Stimulated activated naive CD8-positive, alpha-beta T cell treated with anti-CD3 and anti-CD28 coated beads, Interleukin-15, amount 100 ng/mL, for 72 hours (primary cell): ENCODE results near the gene CLN3.
"Not testable (repeated sequence)": the region's sequence is repeated elsewhere in the genome, so short reads cannot be mapped to it uniquely, and the experiment has no call there.

Experiments
- ATAC-seq: fragments of 150-1000 bp; cut with Tn5 transposase; 2 replicates; pipeline ENCODE4 v1.10.0; 2021; ENCODE audit warnings: mild to moderate bottlenecking, moderate library complexity
- DNase-seq, 2 donors: peaks; one replicate each; pipeline ENCODE4 v3.0.0; 2021 to 2022
- H3K27ac Mint-ChIP-seq, 2 donors: one replicate each; pipeline ENCODE4 v1.8.0; 2022; ENCODE audit warnings: mild to moderate bottlenecking in 2 of 2, mixed read lengths in 2 of 2, moderate library complexity in 2 of 2
- H3K27me3 Mint-ChIP-seq: one replicate; pipeline ENCODE4 v1.8.0; 2022; ENCODE audit warnings: mixed read lengths
- H3K4me1 Mint-ChIP-seq: one replicate; pipeline ENCODE4 v1.8.0; 2022; ENCODE audit warnings: mild to moderate bottlenecking, mixed read lengths
- H3K4me3 Mint-ChIP-seq, 2 donors: one replicate each; pipeline ENCODE4 v1.8.0; 2022; ENCODE audit warnings: mild to moderate bottlenecking in 2 of 2, mixed read lengths in 2 of 2, moderate library complexity in 1 of 2
- H3K9me3 Mint-ChIP-seq, 2 donors: one replicate each; pipeline ENCODE4 v1.8.0; 2022; ENCODE audit warnings: mixed read lengths in 2 of 2

Gene CLN3

GRCh38 chr16:28501258-28502232, 9.7 kb upstream of the CLN3 start:
- Mint-ChIP-seq H3K4me1 (peaks cover 16% of the 10 kb centered on the region), H3K27ac (no peak overlapping the region), H3K27me3 (no peaks in the 10 kb centered on the region), H3K4me3 (no peak overlapping the region), H3K9me3 (no peaks in the 10 kb centered on the region)
- ATAC-seq (no peak), DNase-seq (no peak)

- H3K27me3 Mint-ChIP-seq, H3K4me3 Mint-ChIP-seq, H3K9me3 Mint-ChIP-seq, ATAC-seq, DNase-seq: not testable (repeated sequence)
- H3K27ac Mint-ChIP-seq = peak overlapping the region in 1 of 2 donors; percentile 38
- H3K4me1 Mint-ChIP-seq = peaks cover 20% of the 10 kb centered on the region
These were observed 8.8 kb upstream of the CLN3 start for GRCh38 chr16:28500476-28501180.

- ATAC-seq (no peak), DNase-seq (no peak)
- no peaks in the 10 kb centered on the region for H3K27me3 Mint-ChIP-seq
- peak overlapping the region in 1 of 2 donors; percentile 63 for H3K27ac Mint-ChIP-seq
- no peaks in the 10 kb centered on the region for H3K9me3 Mint-ChIP-seq
- peaks cover 28% of the 10 kb centered on the region for H3K4me1 Mint-ChIP-seq
- H3K4me3 Mint-ChIP-seq = no peak overlapping the region
These were observed 8.0 kb upstream of the CLN3 start for GRCh38 chr16:28499854-28500253.

- no peak overlapping the region for H3K4me3 Mint-ChIP-seq
- ATAC-seq (no peak), DNase-seq (no peak)
- H3K27me3 Mint-ChIP-seq = no peaks in the 10 kb centered on the region
- no peaks in the 10 kb centered on the region for H3K9me3 Mint-ChIP-seq
- no peak overlapping the region for H3K27ac Mint-ChIP-seq
- peaks cover 38% of the 10 kb centered on the region for H3K4me1 Mint-ChIP-seq
These were observed 7.0 kb upstream of the CLN3 start for GRCh38 chr16:28498666-28499381.

GRCh38 chr16:28497861-28498599, 6.2 kb upstream of the CLN3 start:
- DNase-seq (no peak), ATAC-seq (no peak)
- Mint-ChIP-seq H3K27me3 (no peaks in the 10 kb centered on the region), H3K9me3 (no peaks in the 10 kb centered on the region), H3K27ac (peak overlapping the region in 1 of 2 donors; percentile 61), H3K4me3 (no peak overlapping the region), H3K4me1 (peaks cover 46% of the 10 kb centered on the region)

GRCh38 chr16:28497386-28497785, 5.5 kb upstream of the CLN3 start:
- DNase-seq (no peak), ATAC-seq (no peak)
- no peak overlapping the region for H3K4me3 Mint-ChIP-seq
- H3K27me3 Mint-ChIP-seq = no peaks in the 10 kb centered on the region
- peaks cover 49% of the 10 kb centered on the region for H3K4me1 Mint-ChIP-seq
- H3K9me3 Mint-ChIP-seq = no peaks in the 10 kb centered on the region
- H3K27ac Mint-ChIP-seq = peak overlapping the region in 1 of 2 donors; percentile 64

- Mint-ChIP-seq H3K4me1 (peaks cover 49% of the 10 kb centered on the region), H3K4me3 (no peak overlapping the region)
- no peak for ATAC-seq
These were observed 5.0 kb upstream of the CLN3 start for GRCh38 chr16:28496844-28497243.

GRCh38 chr16:28495795-28496749, 4.2 kb upstream of the CLN3 start:
- ATAC-seq = no peak
- no peak for DNase-seq
- H3K4me3 Mint-ChIP-seq = peak overlapping the region; percentile 91 to 98
- H3K9me3 Mint-ChIP-seq = no peaks in the 10 kb centered on the region
- peak overlapping the region; percentile 94 to 97 for H3K27ac Mint-ChIP-seq
- peaks cover 49% of the 10 kb centered on the region for H3K4me1 Mint-ChIP-seq
- H3K27me3 Mint-ChIP-seq = no peaks in the 10 kb centered on the region

More at GRCh38 chr16:28496844-28497243, 5.0 kb upstream of the CLN3 start:
- no peak for DNase-seq
- Mint-ChIP-seq H3K27me3 (no peaks in the 10 kb centered on the region), H3K9me3 (no peaks in the 10 kb centered on the region), H3K27ac (no peak overlapping the region)

GRCh38 chr16:28495098-28495793, 3.4 kb upstream of the CLN3 start:
- DNase-seq (no peak), ATAC-seq (no peak)
- peak overlapping the region; percentile 91 to 98 for H3K4me3 Mint-ChIP-seq
- H3K9me3 Mint-ChIP-seq = no peaks in the 10 kb centered on the region
- H3K4me1 Mint-ChIP-seq = peaks cover 49% of the 10 kb centered on the region
- no peaks in the 10 kb centered on the region for H3K27me3 Mint-ChIP-seq
- H3K27ac Mint-ChIP-seq = peak overlapping the region; percentile 94 to 97

- peak; percentile 84 to 94 for DNase-seq
These were observed 2.4 kb upstream of the CLN3 start, which contains the start of gene APOBR for GRCh38 chr16:28494121-28494851. TSS of gene APOBR (plus strand) at chr16:28494643. CDS start at chr16:28494682, 39 bp downstream.

GRCh38 chr16:28492511-28492910, 637 bp upstream of the CLN3 start:
- Mint-ChIP-seq H3K9me3 (no peaks in the 10 kb centered on the region), H3K27ac (peak overlapping the region; percentile 100), H3K4me1 (peaks cover 70% of the 10 kb centered on the region), H3K27me3 (no peaks in the 10 kb centered on the region), H3K4me3 (peak overlapping the region; percentile 91 to 98)
- ATAC-seq = no peak
- DNase-seq = no peak

More at GRCh38 chr16:28494121-28494851, 2.4 kb upstream of the CLN3 start, which contains the start of gene APOBR:
- Mint-ChIP-seq H3K9me3 (no peaks in the 10 kb centered on the region), H3K27ac (peak within 1 kb of the TSS; percentile 94 to 97), H3K4me3 (peak within 1 kb of the TSS; percentile 91 to 98), H3K27me3 (no peaks in the 10 kb centered on the region), H3K4me1 (peaks cover 57% of the 10 kb centered on the region)
- ATAC-seq = peak; percentile 88

GRCh38 chr16:28491230-28491969, 474 bp downstream of the CLN3 start:
- DNase-seq (no peak), ATAC-seq (no peak)
- Mint-ChIP-seq H3K4me1 (peaks cover 62% of the 10 kb centered on the region), H3K27ac (peak overlapping the region; percentile 100), H3K27me3 (no peaks in the 10 kb centered on the region), H3K4me3 (peak overlapping the region; percentile 91 to 98), H3K9me3 (no peaks in the 10 kb centered on the region)
